Fibroblast of lung (primary cell): ENCODE data around the gene MLIP. TPM values are rescaled to one million over a fixed set of nuclear protein-coding genes. Genes with fewer than 3 reads are reported as not detected.
A peak's percentile ranks its signal among the peaks of the same experiment; 100 is the strongest.

Source experiments
- DNase-seq, 2 donors: peaks; one replicate each; pipeline versions ENCODE4 v3.0.0 to v3.0.0-alpha.2; 2010; ENCODE audit warnings: low read depth in 2 of 2
- H2AFZ ChIP-seq: 2 replicates; pipeline ENCODE4 v1.5.1; 2012; ENCODE audit warnings: low read length, control low read depth, inconsistent platforms
- H3K27ac ChIP-seq: 2 replicates; pipeline ENCODE4 v1.5.1; 2011; ENCODE audit warnings: low read length, control low read depth; ENCODE audit not compliant: insufficient read depth
- H3K27me3 ChIP-seq: 2 replicates; pipeline ENCODE4 v1.5.1; 2011; ENCODE audit warnings: mild to moderate bottlenecking, low read length; ENCODE audit not compliant: control insufficient read depth, insufficient read depth
- H3K36me3 ChIP-seq: 2 replicates; pipeline ENCODE4 v1.5.1; 2011; ENCODE audit warnings: low read length; ENCODE audit not compliant: control insufficient read depth, insufficient read depth
- H3K4me1 ChIP-seq: 2 replicates; pipeline ENCODE4 v1.5.1; 2011; ENCODE audit warnings: low read length; ENCODE audit not compliant: control insufficient read depth, insufficient read depth; ENCODE audit errors: extremely low read depth
- H3K4me2 ChIP-seq: 2 replicates; pipeline ENCODE4 v1.5.1; 2011; ENCODE audit warnings: low read length, control low read depth; ENCODE audit not compliant: insufficient read depth; ENCODE audit errors: extremely low read depth
- H3K4me3 ChIP-seq, 4 experiments: fragments of 200-600 bp in 1 of 4; sonication (generic) in 1 of 4; replicated peaks in 1 of 4; 2 replicates each; pipeline ENCODE4 v1.5.1; 2011 to 2016; ENCODE audit warnings: low read length in 4 of 4, low read depth in 3 of 4, mild to moderate bottlenecking in 3 of 4, control low read depth in 2 of 4, inconsistent platforms in 1 of 4, mixed read lengths in 1 of 4; ENCODE audit not compliant: insufficient read depth in 1 of 4; ENCODE audit errors: control extremely low read depth in 1 of 4
- H3K79me2 ChIP-seq: 2 replicates; pipeline ENCODE4 v1.5.1; 2012; ENCODE audit warnings: mild to moderate bottlenecking, low read length, inconsistent platforms; ENCODE audit not compliant: control insufficient read depth, insufficient read depth
- H3K9ac ChIP-seq: 2 replicates; pipeline ENCODE4 v1.5.1; 2011; ENCODE audit warnings: mild to moderate bottlenecking, low read length, control low read depth; ENCODE audit not compliant: insufficient read depth
- H3K9me3 ChIP-seq: 2 replicates; pipeline ENCODE4 v1.5.1; 2012; ENCODE audit warnings: low read depth, low read length; ENCODE audit not compliant: control insufficient read depth, insufficient read depth
- H4K20me1 ChIP-seq: 2 replicates; pipeline ENCODE4 v1.5.1; 2011; ENCODE audit warnings: low read length; ENCODE audit not compliant: control insufficient read depth, insufficient read depth; ENCODE audit errors: extremely low read depth
- CTCF ChIP-seq, 2 donors: IDR thresholded peaks in 1 of 2; conservative IDR thresholded peaks in 1 of 2; 1 replicate in 1 of 2; 2 replicates in 1 of 2; pipeline ENCODE4 v1.5.1; 2011 to 2012; ENCODE audit warnings: low read length in 2 of 2, control low read depth in 1 of 2, inconsistent platforms in 1 of 2, low read depth in 1 of 2, mild to moderate bottlenecking in 1 of 2
- EZH2 ChIP-seq: IDR thresholded peaks from 2 replicates; pipeline ENCODE4 v1.5.1; 2012; ENCODE audit warnings: low read length, control low read depth, mild to moderate bottlenecking; ENCODE audit errors: missing control alignments
- polyA plus RNA-seq, 2 donors: library from polyadenylated mRNA; depleted of rRNA in 1 of 2; stranded (reverse) in 1 of 2; unstranded in 1 of 2; fragments of >200 nt; gene quantifications; 2 replicates each; pipeline ENCODE4 v1.2.1, GENCODE V29; 2011 to 2012; ENCODE audit warnings: missing spikeins in 1 of 2
- total RNA-seq: library from RNA; depleted of rRNA; stranded (reverse); fragments of >200 nt; gene quantifications from 2 replicates; pipeline ENCODE4 v1.2.1, GENCODE V29; 2014

The MLIP gene
- total and polyA plus RNA-seq, 2 donors (not counting 1 experiment from before 2014, with no cell fraction given), result 0.07 TPM; not detected in 1

DNA sequence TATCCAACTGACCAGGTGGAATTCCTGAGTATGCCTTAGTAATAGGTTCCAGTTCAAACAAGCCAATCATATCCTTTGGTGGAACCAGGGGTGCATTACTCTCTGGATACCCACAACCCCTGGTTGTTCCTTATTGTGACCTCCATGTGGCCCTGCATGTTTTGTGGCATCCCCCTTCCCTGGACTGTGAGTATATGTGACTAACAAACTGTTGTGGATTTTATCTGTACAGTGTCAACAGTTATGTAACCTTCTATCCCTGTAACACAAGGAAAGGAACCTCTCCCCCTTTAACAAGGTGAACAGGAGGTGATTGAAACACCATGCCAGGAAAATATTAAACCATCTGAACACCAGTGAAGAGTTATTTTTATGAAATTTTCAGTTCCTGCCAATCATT lies 46.2 kb downstream of the MLIP start:
- TF ChIP-seq CTCF (conservative IDR thresholded peaks at IDR 0.05 in 1 of 2, IDR thresholded peaks at IDR 0.05 in 1 of 2; ENCODE audit: low read depth in 1 of 2, low read length in 2 of 2) (no peak), EZH2 (no peak)
- Histone ChIP-seq H3K4me2 (no peak overlapping the region), H3K9me3 (no peaks in the 10 kb centered on the region), H3K27me3 (no peaks in the 10 kb centered on the region), H4K20me1 (no peaks in the 10 kb centered on the region), H3K36me3 (no peaks in the 10 kb centered on the region), H3K4me3 (no peak overlapping the region), H3K9ac (no peak overlapping the region), H3K79me2 (no peaks in the 10 kb centered on the region), H3K27ac (no peak overlapping the region), H3K4me1 (no peaks in the 10 kb centered on the region), H2AFZ (no peak overlapping the region)
- no peak for DNase-seq

GRCh38 chr6:54173089-54173488 lies 61.8 kb downstream of the MLIP start:
- Histone ChIP-seq H3K36me3 (no peaks in the 10 kb centered on the region), H3K4me3 (no peak overlapping the region), H3K4me2 (no peak overlapping the region), H3K27me3 (no peaks in the 10 kb centered on the region), H3K9me3 (no peaks in the 10 kb centered on the region), H3K27ac (no peak overlapping the region), H3K9ac (no peak overlapping the region), H3K79me2 (no peaks in the 10 kb centered on the region), H2AFZ (no peak overlapping the region), H4K20me1 (no peaks in the 10 kb centered on the region), H3K4me1 (no peaks in the 10 kb centered on the region)
- DNase-seq, result peak in 1 of 2 donors; percentile 8
- TF ChIP-seq CTCF (conservative IDR thresholded peaks at IDR 0.05 in 1 of 2, IDR thresholded peaks at IDR 0.05 in 1 of 2; ENCODE audit: low read depth in 1 of 2, low read length in 2 of 2) (no peak), EZH2 (no peak)

DNA sequence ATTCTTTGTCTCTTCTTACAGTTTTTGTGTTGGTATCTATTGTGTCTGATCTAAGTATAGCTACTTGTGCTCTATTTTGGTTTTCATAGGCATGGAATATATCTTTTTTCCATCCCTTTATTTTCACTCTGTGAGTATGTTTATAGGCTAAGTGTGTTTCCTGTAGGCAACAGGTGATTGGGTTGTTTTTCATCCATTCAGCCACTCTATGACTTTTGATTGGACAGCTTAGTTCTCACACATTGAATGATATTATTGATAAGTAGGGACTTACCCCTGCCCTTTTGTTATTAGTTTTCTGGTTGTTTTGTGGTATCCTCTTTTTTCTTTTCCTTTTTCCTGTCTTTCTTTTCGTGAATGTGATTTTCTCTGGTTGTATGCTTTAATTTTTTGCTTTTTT lies 67.9 kb downstream of the MLIP start:
- H3K9me3 ChIP-seq, result no peaks in the 10 kb centered on the region
- H3K4me2 ChIP-seq, result no peak overlapping the region
- H3K9ac ChIP-seq, result no peak overlapping the region
- no peak overlapping the region for H3K27ac ChIP-seq
- H3K36me3 ChIP-seq, result no peaks in the 10 kb centered on the region
- no peaks in the 10 kb centered on the region for H3K27me3 ChIP-seq
- no peaks in the 10 kb centered on the region for H3K4me1 ChIP-seq
- H3K79me2 ChIP-seq, result no peaks in the 10 kb centered on the region
- H3K4me3 ChIP-seq, result no peak overlapping the region
- no peak for DNase-seq
- no peak overlapping the region for H2AFZ ChIP-seq
- H4K20me1 ChIP-seq, result no peaks in the 10 kb centered on the region
- TF ChIP-seq CTCF (conservative IDR thresholded peaks at IDR 0.05 in 1 of 2, IDR thresholded peaks at IDR 0.05 in 1 of 2; ENCODE audit: low read depth in 1 of 2, low read length in 2 of 2), result no peak
- no peak for TF ChIP-seq EZH2
